HepG2 (cell line): ENCODE measurements around the gene MARK2. TPM values are rescaled to one million over a fixed set of nuclear protein-coding genes. Genes with fewer than 3 reads are reported as not detected.

ENCODE experiments used
- ATM ChIP-seq: fragments of 450-650 bp; IDR thresholded peaks from 2 replicates; pipeline ENCODE4 v1.7.1; 2017; ENCODE audit warnings: mild to moderate bottlenecking, borderline replicate concordance
- DDIT3 ChIP-seq: sonication (generic); formaldehyde crosslinking; IDR thresholded peaks from 2 replicates; pipeline ENCODE4 v1.4.0; 2020; ENCODE audit warnings: mild to moderate bottlenecking, missing genetic modification reagents
- FOXC1 ChIP-seq: sonication (generic); formaldehyde crosslinking; IDR thresholded peaks from 2 replicates; pipeline ENCODE4 v1.8.0; 2022; ENCODE audit warnings: mild to moderate bottlenecking, missing genetic modification reagents, borderline replicate concordance
- FUBP1 ChIP-seq: sonication (generic); formaldehyde crosslinking; IDR thresholded peaks from 2 replicates; pipeline ENCODE4 v1.5.1; 2020; ENCODE audit warnings: missing genetic modification reagents, mild to moderate bottlenecking, borderline replicate concordance
- HHEX ChIP-seq: IDR thresholded peaks from 2 replicates; pipeline ENCODE4 v1.6.1; 2016; ENCODE audit warnings: control low read depth
- HOXA5 ChIP-seq: sonication (generic); formaldehyde crosslinking; IDR thresholded peaks from 2 replicates; pipeline ENCODE4 v1.4.0; 2020; ENCODE audit warnings: missing genetic modification reagents
- MAF1 ChIP-seq: sonication (generic); formaldehyde crosslinking; IDR thresholded peaks from 2 replicates; pipeline ENCODE4 v1.5.0; 2020; ENCODE audit warnings: missing genetic modification reagents, borderline replicate concordance
- MTF1 ChIP-seq: sonication (generic); formaldehyde crosslinking; IDR thresholded peaks from 2 replicates; pipeline ENCODE4 v1.5.0; 2020; ENCODE audit warnings: missing genetic modification reagents
- NFYB ChIP-seq: sonication (generic); formaldehyde crosslinking; IDR thresholded peaks from 2 replicates; pipeline ENCODE4 v1.4.0; 2020; ENCODE audit warnings: missing genetic modification reagents
- PHF8 ChIP-seq: sonication (generic); formaldehyde crosslinking; IDR thresholded peaks from 2 replicates; pipeline ENCODE4 v1.5.0; 2020; ENCODE audit warnings: missing genetic modification reagents
- STAG1 ChIP-seq: sonication (generic); formaldehyde crosslinking; IDR thresholded peaks from 2 replicates; pipeline ENCODE4 v1.4.0; 2020; ENCODE audit warnings: missing genetic modification reagents
- TARDBP ChIP-seq: sonication (generic); formaldehyde crosslinking; IDR thresholded peaks from 2 replicates; pipeline ENCODE4 v1.8.0; 2022; ENCODE audit warnings: mild to moderate bottlenecking, missing genetic modification reagents
- TEAD3 ChIP-seq: optimal IDR thresholded peaks from 2 replicates; pipeline ENCODE3; 2016; ENCODE audit warnings: borderline replicate concordance
- YY1 ChIP-seq: IDR thresholded peaks from 2 replicates; pipeline ENCODE4 v1.6.1; 2011; ENCODE audit warnings: low read length, low read depth, moderate library complexity, mild to moderate bottlenecking; ENCODE audit not compliant: insufficient read depth, insufficient replicate concordance
- ZBTB49 ChIP-seq: sonication (generic); formaldehyde crosslinking; IDR thresholded peaks from 2 replicates; pipeline ENCODE4 v1.4.0; 2020; ENCODE audit warnings: missing genetic modification reagents, borderline replicate concordance
- ZC3H4 ChIP-seq: sonication (generic); formaldehyde crosslinking; IDR thresholded peaks from 2 replicates; pipeline ENCODE4 v1.4.0; 2020; ENCODE audit warnings: missing genetic modification reagents, borderline replicate concordance
- ZFP41 ChIP-seq: sonication (generic); formaldehyde crosslinking; IDR thresholded peaks from 2 replicates; pipeline ENCODE4 v1.4.0; 2020; ENCODE audit warnings: mild to moderate bottlenecking, missing genetic modification reagents, borderline replicate concordance
- ZNF234 ChIP-seq: sonication (generic); formaldehyde crosslinking; conservative IDR thresholded peaks from 2 replicates; pipeline ENCODE4 v1.5.1; 2020; ENCODE audit warnings: mild to moderate bottlenecking, missing genetic modification reagents
- ZNF251 ChIP-seq: sonication (generic); formaldehyde crosslinking; IDR thresholded peaks from 2 replicates; pipeline ENCODE4 v1.9.0; 2021; ENCODE audit warnings: mild to moderate bottlenecking, missing genetic modification reagents
- ZNF331 ChIP-seq: sonication (generic); formaldehyde crosslinking; IDR thresholded peaks from 2 replicates; pipeline ENCODE4 v1.4.0; 2020; ENCODE audit warnings: missing genetic modification reagents
- ZNF530 ChIP-seq: sonication (generic); formaldehyde crosslinking; IDR thresholded peaks from 2 replicates; pipeline ENCODE4 v1.5.0; 2020; ENCODE audit warnings: low read depth, mild to moderate bottlenecking, missing genetic modification reagents
- ZNF572 ChIP-seq: sonication (generic); formaldehyde crosslinking; IDR thresholded peaks from 2 replicates; pipeline ENCODE4 v1.5.1; 2020; ENCODE audit warnings: mild to moderate bottlenecking, missing genetic modification reagents
- ZNF639 ChIP-seq: conservative IDR thresholded peaks from 2 replicates; pipeline ENCODE4 v1.6.1; 2018; ENCODE audit warnings: missing genetic modification reagents
- ZNF691 ChIP-seq: sonication (generic); formaldehyde crosslinking; IDR thresholded peaks from 2 replicates; pipeline ENCODE4 v1.4.0; 2020; ENCODE audit warnings: missing genetic modification reagents, low read depth, mild to moderate bottlenecking, borderline replicate concordance
- polyA plus RNA-seq, 8 experiments: library from polyadenylated mRNA; depleted of rRNA in 3 of 8; stranded (reverse) in 7 of 8; unstranded in 1 of 8; fragments of >200 nt; fragmentation: Illumina TruSeq in 4 of 8; extraction: Trizol in 4 of 8; gene quantifications; 2 replicates each; pipeline versions ENCODE4 v1.2.1 to v1.2.3, GENCODE V29; 2011 to 2016; ENCODE audit warnings: low read depth in 4 of 8, missing spikeins in 1 of 8, mixed read lengths in 1 of 8; ENCODE audit not compliant: insufficient read depth in 1 of 8
- total RNA-seq, 5 experiments: library from RNA; depleted of rRNA; stranded (reverse); fragments of >200 nt; fragmentation: Illumina TruSeq; extraction: Trizol; gene quantifications; 2 replicates each; pipeline ENCODE4 v1.2.3, GENCODE V29; 2016; ENCODE audit warnings: low read depth in 1 of 5

MARK2 gene
- total and polyA plus RNA-seq, 2 of the 13 experiments (the other 11 are each of a cell fraction or from before 2014, with no cell fraction given) = 13.5 to 13.9 TPM

GRCh38 chr11:63920126-63920938, 81.4 kb downstream of the MARK2 start (continued):
- TF ChIP-seq ZNF639 (CRISPR knock-in tag) = no peak
- TF ChIP-seq FUBP1 (CRISPR knock-in tag) = no peak
- TF ChIP-seq YY1 = no peak
- no peak for TF ChIP-seq HHEX (CRISPR knock-in tag)
- no peak for TF ChIP-seq ATM
- peak; percentile 20; the same call in 1 of the 2 replicates for TF ChIP-seq ZNF251 (CRISPR knock-in tag)
- no peak for TF ChIP-seq ZNF530 (CRISPR knock-in tag)
- peak; percentile 32; the same call in 1 of the 2 replicates for TF ChIP-seq ZNF572 (CRISPR knock-in tag)
- no peak for TF ChIP-seq STAG1 (CRISPR knock-in tag)
- TF ChIP-seq ZNF234 (CRISPR knock-in tag) = no peak
- TF ChIP-seq TEAD3 (CRISPR knock-in tag) = no peak
- TF ChIP-seq MAF1 (CRISPR knock-in tag) = no peak
- 0 out of 2 replicates have a peak, but pooled peaks have one; percentile 15 for TF ChIP-seq ZNF331
- TF ChIP-seq FOXC1 (CRISPR knock-in tag) = no peak
- TF ChIP-seq ZNF691 (CRISPR knock-in tag) = no peak
- TF ChIP-seq ZC3H4 = no peak
- no peak for TF ChIP-seq ZFP41 (CRISPR knock-in tag)
- TF ChIP-seq DDIT3 (CRISPR knock-in tag) = no peak
- TF ChIP-seq MTF1 (CRISPR knock-in tag) = no peak
- peak; percentile 46; the same call in 1 of the 2 replicates for TF ChIP-seq NFYB (CRISPR knock-in tag)
- peak; percentile 61; the same call in 1 of the 2 replicates for TF ChIP-seq HOXA5 (CRISPR knock-in tag)
- TF ChIP-seq PHF8 (CRISPR knock-in tag) = peak; percentile 6; the same call in 1 of the 2 replicates
- no peak for TF ChIP-seq ZBTB49 (CRISPR knock-in tag)
- TF ChIP-seq TARDBP (CRISPR knock-in tag) = peak; percentile 62; the same call in 1 of the 2 replicates
